HG03135 (cell line): ENCODE measurements around the gene FAM81B.

Experiments used
- ATAC-seq: cut with Tn5 transposase; IDR thresholded peaks from one replicate; pipeline ENCODE4 v1.9.1; 2021; ENCODE audit warnings: mild to moderate bottlenecking, moderate library complexity; ENCODE audit not compliant: unreplicated experiment

Gene FAM81B

DNA sequence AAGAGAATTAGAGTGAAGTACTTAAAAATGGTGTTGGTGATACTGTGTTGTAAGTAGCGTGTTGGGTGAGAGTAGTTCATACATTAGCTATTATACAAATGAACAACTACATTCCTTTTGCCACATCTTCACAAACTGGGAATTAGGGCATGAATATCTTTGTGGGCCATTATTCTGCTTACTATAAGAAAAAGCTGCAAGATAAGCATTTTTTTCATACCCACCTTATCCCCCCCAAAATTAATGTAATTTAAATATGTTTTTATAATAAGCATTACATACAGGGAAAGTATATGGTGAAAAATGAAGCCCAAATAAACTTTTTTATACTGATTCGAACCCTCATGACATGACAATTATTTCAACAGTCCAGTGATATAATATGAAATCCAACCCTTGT is 69.5 kb downstream of the FAM81B start:
- ATAC-seq: no peak

DNA sequence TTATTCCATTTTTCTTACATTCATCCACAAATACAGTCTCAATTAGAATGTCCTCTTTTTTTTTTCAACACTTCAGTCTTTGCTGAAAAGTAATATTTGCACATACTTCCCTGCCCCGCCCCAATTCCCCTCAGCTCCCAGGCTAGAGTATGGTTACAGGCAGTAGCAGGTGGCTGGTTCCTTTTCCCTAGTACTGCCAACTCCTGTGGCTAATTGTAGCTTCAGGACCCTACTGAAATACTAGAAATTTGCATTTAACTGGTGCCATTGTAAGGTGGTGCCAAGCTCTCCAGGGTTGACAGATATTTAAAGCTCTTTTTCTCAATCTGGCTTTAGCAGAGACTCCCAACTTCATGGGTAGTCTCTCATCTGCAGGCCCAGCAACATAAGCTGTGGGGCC is 80.3 kb downstream of the FAM81B start:
- no peak for ATAC-seq

- no peak for ATAC-seq
Observed at GRCh38 chr5:95471942-95472341, 80.8 kb downstream of the FAM81B start.

GRCh38 chr5:95484421-95484820 is 93.3 kb downstream of the FAM81B start:
- ATAC-seq: no peak

DNA sequence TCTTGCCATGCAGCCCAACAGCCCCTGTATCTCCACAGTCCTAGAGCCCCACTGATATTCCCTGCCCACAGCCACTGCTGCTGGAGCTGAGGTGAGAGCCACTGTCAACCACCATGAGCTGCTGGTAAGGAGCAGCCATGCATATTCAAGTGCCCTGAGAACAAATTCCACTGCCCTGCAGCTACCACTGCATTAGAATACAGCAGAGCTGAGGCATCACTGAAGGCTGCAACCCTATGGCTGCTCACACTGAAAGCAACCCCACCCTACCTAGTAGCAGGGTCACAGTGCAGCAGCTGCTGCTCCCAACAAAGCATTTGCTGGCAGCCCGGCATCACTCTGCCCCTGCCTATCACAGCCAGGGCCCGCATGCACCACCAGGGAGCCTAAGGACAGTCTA is 95.0 kb downstream of the FAM81B start:
- no peak for ATAC-seq

GRCh38 chr5:95487880-95488279 is 96.7 kb downstream of the FAM81B start:
- no peak for ATAC-seq
